GM18519 (cell line): ENCODE results near the gene GDAP2.

Experiments used
- ATAC-seq: cut with Tn5 transposase; IDR thresholded peaks from one replicate; pipeline ENCODE4 v1.9.1; 2021; ENCODE audit warnings: mild to moderate bottlenecking, moderate library complexity; ENCODE audit not compliant: unreplicated experiment, low FRiP score

The GDAP2 gene

GRCh38 chr1:117843791-117844190, 85.6 kb downstream of the GDAP2 start:
- ATAC-seq = no peak

- no peak for ATAC-seq
Observed at GRCh38 chr1:117842408-117843170, 86.8 kb downstream of the GDAP2 start.

- ATAC-seq = no peak
Observed at GRCh38 chr1:117841117-117841650, 88.2 kb downstream of the GDAP2 start.

- ATAC-seq = no peak
Observed at GRCh38 chr1:117838911-117839310, 90.5 kb downstream of the GDAP2 start.

- no peak for ATAC-seq
Observed at GRCh38 chr1:117836069-117836468, 93.4 kb downstream of the GDAP2 start.

GRCh38 chr1:117834416-117834815, 95.0 kb downstream of the GDAP2 start:
- no peak for ATAC-seq

- no peak for ATAC-seq
Observed at GRCh38 chr1:117832453-117832852, 97.0 kb downstream of the GDAP2 start.

- ATAC-seq = no peak
Observed at GRCh38 chr1:117830222-117830621, 99.2 kb downstream of the GDAP2 start.

- ATAC-seq = no peak
Observed at GRCh38 chr1:117828201-117828600, 101.2 kb downstream of the GDAP2 start.

GRCh38 chr1:117826540-117827078, 102.8 kb downstream of the GDAP2 start:
- no peak for ATAC-seq

- ATAC-seq = no peak
Observed at GRCh38 chr1:117826119-117826518, 103.3 kb downstream of the GDAP2 start.

GRCh38 chr1:117825414-117825813, 104.0 kb downstream of the GDAP2 start:
- no peak for ATAC-seq

- ATAC-seq = no peak
Observed at GRCh38 chr1:117824616-117825015, 104.8 kb downstream of the GDAP2 start.

GRCh38 chr1:117821774-117822482, 107.5 kb downstream of the GDAP2 start:
- ATAC-seq = no peak

- ATAC-seq = no peak
Observed at GRCh38 chr1:117821382-117821755, 108.1 kb downstream of the GDAP2 start.

GRCh38 chr1:117820694-117821381, 108.6 kb downstream of the GDAP2 start:
- ATAC-seq = no peak

- no peak for ATAC-seq
Observed at GRCh38 chr1:117820096-117820495, 109.3 kb downstream of the GDAP2 start.

GRCh38 chr1:117819301-117819700, 110.1 kb downstream of the GDAP2 start:
- no peak for ATAC-seq

- ATAC-seq = no peak
Observed at GRCh38 chr1:117818456-117818855, 111.0 kb downstream of the GDAP2 start.

GRCh38 chr1:117817629-117818028, 111.8 kb downstream of the GDAP2 start:
- ATAC-seq = no peak

- ATAC-seq = no peak
Observed at GRCh38 chr1:117815926-117816325, 113.5 kb downstream of the GDAP2 start.
